Left forelimb (tissue), 1 donor: Measurements from ENCODE around the gene IKBIP.
"Not testable (repeated sequence)": the region's sequence is repeated elsewhere in the genome, so short reads cannot be mapped to it uniquely, and the experiment has no call there.

Experiments used
- DNase-seq: peaks from one replicate; pipeline ENCODE4 v3.0.0-alpha.2; 2018; ENCODE audit warnings: low spot score

IKBIP gene, protein sequence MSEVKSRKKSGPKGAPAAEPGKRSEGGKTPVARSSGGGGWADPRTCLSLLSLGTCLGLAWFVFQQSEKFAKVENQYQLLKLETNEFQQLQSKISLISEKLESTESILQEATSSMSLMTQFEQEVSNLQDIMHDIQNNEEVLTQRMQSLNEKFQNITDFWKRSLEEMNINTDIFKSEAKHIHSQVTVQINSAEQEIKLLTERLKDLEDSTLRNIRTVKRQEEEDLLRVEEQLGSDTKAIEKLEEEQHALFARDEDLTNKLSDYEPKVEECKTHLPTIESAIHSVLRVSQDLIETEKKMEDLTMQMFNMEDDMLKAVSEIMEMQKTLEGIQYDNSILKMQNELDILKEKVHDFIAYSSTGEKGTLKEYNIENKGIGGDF

DNA sequence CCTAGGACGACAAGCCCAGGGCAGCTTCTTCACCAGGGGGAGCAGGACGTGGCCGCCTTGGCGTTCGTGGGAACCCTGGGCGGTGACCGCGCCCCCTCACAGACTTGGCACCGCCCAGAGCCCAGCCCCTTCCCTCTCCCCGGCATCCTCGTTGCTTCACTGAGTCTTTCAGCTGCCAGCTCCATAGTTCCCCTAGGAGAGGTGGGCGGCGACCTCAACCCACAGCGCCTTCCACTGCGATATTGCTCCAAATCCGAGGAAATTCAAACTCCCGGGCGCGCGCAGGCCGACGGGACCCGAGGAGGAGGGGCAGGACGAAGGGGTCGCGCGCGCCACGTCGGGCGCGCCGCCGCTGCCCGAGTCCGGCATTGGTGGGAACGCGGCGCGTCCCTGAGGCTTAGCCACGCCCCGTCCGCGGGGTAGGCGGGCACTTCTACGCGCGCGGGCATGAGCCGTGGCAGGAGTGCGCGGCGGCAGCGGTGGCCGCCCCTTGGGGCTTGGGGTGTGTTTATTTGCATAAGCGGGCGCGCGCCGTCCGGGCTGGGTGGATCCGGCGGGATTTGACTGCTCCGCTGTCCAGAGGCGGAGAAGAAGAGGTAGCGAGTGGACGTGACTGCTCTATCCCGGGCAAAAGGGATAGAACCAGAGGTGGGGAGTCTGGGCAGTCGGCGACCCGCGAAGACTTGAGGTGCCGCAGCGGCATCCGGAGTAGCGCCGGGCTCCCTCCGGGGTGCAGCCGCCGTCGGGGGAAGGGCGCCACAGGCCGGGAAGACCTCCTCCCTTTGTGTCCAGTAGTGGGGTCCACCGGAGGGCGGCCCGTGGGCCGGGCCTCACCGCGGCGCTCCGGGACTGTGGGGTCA, at the start of gene IKBIP, which contains the start of gene APAF1:
IKBIP (minus strand) TSS at position 77 of the 860 bp plus-strand sequence. CDS start 87 bp downstream, outside the sequence.
APAF1 (plus strand) TSS at position 579 of the 860 bp plus-strand sequence. CDS start 3,070 bp downstream, outside the sequence.
- peak; percentile 98 for DNase-seq

DNA sequence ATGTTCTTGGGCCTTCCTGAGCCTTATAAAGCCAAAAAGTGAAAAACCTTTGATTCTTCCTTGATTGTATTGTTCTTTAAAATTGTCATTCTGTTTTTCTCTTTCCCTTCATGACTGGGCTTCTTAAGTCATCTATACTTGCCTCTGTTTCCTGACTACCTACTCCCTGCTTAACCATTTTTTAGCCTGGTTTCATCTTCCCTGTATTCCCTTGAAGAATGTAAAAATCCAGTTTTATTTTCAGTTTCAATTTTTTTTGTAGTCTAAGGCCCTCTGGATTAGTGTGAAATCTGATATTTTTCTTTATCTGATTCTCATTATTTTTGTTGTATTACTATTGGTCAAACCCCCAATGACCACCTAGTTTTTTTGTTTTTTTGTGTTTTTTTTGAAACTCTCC, 46.8 kb upstream of the IKBIP start:
- DNase-seq = no peak

DNA sequence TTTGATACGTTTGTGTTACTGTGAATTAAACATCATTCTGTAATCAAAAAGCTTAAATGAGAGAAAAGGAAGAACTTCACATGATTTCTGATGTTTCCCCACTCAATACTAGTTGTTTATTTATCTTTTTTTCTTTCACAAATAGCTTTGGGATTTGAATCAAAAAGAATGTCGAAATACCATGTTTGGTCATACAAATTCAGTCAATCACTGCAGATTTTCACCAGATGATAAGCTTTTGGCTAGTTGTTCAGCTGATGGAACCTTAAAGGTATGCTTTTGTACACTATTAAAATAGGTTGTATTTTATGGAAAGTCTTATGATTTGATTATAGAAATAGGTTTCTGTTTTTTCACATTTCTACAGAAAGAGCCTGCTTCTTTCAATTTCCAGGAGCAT, 42.0 kb upstream of the IKBIP start:
- DNase-seq = no peak

DNA sequence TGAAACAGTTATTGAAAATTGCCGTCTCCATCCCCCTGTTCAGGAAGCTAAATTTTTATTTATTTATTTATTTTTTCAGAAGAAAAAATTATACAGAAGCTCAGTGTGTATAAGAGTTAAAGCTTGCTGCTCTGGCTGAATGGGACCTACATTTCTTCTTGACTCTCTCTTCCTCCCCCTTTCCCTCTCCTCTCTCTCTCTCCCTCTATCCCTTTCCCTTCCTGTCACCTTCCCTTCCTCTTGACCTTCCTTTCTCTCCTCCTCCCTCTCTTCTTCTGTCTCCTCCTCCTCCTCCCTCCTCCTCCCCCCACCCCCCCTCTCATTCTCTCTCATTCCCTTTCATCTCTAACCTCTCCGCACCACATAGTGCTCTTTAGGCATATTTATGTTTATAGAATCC, 39.6 kb upstream of the IKBIP start:
- DNase-seq = no peak

DNA sequence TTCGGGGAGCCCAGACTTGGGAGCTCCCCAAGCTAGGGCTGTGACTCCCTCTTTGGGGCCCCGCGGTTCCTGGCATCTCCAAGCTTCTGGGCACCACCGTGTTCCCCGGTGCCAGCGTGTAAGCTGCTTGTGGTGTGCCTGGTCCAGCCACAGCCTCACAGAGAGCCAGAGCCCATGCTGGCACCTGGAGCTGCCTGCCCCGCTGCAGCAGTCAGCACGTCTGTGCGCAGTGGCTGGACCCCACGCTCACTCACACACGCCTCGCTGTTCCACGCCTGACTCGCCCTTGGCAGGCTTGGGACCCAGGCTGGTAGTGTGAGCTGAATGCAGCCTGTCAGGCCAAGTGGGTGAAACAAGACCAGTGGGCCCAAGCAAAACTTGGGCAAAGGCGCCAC, 35.0 kb upstream of the IKBIP start:
- DNase-seq = no peak

DNA sequence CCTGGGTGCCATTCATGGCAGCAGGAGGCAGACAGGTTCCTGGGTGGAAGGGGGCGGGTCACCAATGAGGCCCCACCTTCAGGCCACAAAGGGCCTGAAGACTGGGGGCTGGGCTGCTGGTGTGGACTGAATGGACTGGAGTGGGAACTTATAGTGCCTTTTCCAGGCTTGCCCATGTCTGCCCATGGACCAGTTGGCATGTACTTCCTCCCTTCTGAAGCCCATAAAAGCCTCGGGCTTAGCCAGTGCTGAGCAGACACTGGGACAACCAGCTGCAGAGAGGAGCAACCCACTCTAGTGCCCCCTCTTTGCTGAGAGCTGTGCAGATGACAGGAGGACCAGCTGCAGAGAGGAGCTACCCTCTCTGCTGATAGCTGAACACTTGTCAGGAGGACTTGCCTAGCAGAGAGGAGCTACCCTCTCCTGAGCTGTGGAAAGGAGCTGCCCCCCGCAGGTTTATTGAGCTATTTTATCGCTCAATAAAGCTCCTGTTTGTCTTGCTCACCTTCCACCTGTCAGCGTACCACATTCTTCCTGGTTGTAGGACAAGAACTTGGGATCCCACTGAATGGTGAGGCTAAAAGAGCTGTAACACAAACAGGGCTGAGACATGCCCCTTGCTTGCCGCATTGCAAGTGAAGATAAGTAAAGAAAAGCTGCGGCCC, 34.5 kb upstream of the IKBIP start:
- no peak for DNase-seq

DNA sequence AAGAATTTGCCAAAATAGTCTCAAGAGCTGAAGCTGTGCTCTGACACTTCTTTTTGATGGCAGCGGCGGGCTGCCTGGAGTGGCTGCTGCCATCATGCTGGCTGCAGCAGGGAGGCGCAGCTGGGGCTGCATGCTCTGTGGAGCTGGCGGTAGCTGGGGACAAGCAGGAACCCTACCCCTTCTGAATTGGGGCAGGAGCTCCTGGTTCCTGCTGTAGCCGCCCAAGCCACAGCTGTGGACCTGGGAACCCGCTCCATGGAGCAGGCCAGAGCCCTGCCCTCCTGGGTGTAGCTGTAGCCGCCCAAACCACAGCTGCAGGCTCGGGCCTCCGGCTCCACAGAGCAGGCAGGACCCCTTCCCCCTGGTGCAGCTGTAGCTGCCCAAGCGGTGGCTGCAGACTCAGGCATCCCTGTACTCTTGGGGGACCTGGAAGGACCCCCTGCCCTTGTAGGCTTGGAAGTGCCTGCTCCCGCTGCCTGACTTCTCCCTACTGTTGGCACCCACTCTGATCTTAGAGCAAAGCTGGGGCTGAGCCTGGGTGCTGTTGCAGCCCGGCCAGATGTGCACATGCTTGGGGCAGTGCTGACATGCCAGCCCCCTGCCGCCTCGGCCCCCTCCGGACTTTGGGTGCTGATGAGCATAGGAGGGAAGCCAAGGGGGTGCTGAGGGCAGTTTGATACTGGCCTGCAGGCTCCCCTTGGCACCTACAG, 33.8 kb upstream of the IKBIP start:
- DNase-seq = no peak

DNA sequence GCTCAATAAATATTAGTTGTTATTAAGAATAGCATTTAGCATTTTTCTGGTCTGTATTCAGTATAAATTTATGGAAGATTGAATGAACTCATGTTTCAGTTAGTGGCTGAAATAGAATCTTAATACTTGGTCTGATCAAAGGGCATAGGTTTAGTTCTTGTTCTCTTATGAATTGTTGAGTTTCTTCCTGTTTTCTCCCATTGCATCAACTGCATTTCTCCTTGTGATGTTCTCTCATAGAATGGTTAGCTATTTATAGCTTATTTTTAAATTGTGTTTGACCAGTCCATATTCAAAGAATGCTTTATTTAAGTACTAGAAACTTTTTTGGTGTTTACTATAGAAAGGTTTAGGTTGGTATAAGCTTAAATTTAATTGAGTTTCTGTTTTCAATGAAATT, 30.3 kb upstream of the IKBIP start:
- DNase-seq = no peak

DNA sequence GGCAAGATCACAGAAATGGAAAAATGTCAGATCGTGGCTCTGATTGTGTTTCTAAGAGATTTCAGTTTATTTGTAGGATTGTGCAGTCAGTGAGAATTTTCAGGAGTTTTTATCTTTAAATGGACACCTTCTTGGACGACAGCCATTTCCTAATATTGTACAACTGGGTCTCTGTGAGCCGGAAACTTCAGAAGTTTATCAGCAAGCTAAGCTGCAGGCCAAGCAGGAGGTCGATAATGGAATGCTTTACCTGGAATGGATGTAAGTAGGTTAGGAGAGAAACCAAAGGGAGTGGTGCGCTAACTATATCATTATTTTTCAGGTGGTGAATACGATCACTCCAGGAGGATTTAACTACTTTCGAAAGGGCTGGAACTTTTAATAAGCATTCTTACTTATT, 26.9 kb upstream of the IKBIP start:
- no peak for DNase-seq

DNA sequence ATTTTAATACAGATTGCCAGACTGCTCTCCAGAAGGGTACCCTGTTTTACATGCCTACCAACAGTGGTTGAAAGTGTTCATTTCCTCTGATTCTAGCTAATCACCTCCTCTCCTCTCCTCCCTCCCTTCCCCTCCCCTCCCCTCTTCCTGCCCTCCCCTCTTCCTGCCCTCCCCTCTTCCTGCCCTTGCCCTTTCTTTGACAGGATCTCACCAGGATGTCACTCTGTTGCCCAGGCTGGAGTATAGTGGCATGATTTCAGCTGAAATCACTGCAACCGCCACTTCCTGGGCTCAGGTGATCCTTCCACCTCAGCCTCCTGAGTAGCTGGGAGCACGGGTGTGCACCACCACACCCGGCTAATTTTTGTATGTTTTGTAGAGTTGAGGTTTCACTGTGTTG, 25.2 kb upstream of the IKBIP start:
- DNase-seq = no peak

DNA sequence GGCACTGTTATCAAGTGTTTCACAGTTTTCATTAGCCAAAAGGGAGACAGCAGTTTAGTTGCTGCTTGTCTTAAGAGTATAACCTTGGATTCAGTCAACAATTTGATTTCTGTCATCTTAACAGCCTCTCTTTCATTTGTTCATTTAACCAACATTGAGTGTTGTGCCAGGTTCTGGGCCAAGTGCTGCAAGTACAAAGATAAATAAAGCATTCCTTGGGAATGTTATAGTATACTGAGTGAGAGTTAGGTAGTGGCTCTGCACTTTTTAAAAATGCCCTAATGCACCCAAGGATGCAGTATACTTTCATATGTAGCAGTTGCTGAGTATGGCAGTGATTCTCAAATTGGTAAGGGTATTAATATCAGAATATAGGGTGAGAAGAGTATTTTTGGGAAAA, 15.9 kb upstream of the IKBIP start:
- DNase-seq = no peak

DNA sequence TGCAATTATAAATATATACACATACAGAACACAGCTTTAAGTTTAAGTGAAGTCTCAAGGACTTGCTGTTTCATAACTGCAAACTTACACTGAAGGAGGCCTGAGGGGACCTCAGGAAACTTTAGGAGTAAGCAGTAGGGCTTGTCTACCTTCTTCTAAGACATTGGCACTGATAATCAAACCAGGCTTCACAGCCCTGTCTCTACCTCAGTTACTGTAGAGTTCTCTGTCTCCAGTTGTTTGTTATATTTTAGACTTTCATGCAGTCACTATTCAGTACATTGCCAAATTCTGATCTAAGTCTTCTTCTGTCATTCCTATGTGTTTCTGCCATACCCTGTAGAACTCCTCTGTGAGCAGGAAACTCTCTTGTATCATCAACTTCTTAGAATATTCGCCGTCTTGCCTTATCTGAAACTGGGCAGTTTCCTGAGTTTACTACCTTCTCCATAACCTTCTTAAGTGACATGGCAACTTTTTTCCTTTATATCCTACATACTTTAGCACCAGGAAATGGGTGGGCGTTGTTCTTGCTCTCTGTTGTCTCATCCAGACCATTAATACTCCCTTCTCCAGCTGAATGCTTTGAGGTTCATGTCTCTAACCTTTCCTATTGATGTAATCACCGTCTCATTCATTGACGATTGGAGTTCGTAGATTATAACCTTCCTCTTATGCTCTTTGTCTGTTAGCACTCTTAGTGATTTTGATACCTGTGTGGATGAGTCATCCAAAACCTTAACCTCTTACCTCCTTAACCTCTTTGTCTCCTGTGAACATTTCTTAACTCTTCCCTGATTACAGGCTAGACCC, 11.9 kb upstream of the IKBIP start:
- DNase-seq = no peak

DNA sequence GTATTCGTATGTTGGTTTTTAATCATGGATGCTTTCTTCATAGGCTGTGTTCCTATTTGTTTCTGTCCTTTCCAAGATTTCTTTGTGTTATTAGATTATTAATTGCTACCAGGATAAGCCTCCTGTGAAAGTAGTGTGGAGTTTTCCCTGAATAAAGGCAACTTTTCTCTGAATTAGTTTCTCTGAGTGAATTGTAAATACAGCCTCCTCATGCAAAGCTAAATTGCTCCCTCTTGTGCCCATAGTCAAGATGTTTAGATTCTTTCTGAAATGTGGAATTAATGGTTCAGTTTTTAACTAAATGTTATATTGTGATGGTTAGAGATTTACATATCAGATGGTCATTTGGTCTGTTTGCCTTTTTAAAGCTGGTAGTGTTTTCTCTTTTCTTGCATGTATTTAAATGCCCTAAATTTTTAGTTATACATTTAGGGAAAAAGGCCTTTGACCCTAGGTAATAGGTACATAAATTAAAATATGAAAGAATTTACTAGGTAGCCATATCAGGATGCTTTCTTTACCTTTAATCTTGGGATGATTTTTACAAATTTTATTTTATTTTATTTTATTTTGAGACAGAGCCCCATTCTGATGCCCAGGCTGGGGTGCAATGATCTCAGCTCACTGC, 9.4 kb upstream of the IKBIP start:
- DNase-seq = no peak

DNA sequence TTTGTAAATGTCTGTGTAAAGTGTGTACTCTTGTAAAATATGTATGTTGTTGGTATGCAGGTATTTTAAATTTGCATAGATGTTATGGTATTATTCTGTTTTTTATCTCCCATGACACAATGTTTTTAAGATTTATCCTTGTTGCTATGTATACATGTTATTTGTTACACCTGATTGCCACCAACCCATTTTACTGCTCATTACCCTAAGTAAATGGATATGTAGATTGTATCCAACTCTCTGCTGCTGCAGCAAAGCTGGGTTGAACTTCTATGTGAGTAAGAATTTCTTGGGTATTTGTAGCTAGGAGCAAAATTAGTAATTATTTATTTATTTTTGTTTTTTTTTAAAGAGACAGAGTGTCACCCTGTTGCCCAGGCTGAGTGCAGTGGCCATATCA, 6.7 kb upstream of the IKBIP start:
- no peak for DNase-seq

DNA sequence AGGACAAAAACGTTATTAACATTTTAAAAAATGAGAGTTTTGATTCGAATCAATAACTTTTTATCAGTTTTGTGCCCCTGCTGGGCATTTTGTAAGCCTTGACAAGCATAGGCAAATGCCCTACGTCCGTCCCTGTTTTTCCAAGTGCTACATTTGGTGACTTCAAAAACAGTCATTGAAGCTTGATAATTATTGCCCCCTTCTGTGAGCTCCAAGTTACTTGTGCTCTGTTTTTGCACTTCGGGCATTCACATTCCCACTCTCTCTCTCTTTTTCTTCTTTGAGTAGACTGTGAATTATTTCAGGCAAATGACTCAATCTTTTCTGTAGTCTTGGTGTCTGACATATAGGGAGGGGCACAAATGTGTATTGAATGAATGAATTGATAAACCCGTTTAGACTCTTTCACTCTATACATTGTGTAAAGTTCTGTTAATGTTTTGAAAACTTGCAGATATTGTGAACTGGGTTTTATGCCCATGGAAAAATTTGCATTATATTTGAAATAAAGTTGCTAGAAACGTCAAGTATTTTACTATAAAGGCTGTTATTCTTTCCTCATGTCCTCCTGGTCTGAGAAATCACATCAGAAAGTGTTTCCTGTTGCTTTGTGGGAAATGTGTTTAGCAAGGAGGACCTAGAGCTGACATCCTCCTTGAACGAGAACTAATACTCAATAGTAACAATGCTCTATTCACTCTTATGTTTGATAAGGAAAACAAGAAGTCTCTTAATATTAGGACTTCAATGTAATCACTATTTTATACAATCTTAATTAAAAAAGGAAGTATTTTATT, 1.9 kb upstream of the IKBIP start:
- no peak for DNase-seq

DNA sequence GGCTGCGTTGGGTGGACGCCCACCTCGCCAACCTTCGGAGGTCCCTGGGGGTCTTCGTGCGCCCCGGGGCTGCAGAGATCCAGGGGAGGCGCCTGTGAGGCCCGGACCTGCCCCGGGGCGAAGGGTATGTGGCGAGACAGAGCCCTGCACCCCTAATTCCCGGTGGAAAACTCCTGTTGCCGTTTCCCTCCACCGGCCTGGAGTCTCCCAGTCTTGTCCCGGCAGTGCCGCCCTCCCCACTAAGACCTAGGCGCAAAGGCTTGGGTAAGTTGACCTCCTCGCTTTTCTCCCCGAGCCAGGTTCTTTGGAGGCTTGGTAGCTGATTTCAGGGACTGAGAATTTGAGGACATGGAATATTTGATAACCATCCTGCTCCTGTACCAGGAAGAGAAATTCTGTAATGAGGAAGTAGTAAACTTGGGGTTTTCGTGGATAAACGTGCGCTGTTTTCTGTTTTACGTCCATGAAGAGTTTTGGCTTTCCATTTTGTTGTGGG, 1.0 kb upstream of the IKBIP start:
- DNase-seq = no peak

DNA sequence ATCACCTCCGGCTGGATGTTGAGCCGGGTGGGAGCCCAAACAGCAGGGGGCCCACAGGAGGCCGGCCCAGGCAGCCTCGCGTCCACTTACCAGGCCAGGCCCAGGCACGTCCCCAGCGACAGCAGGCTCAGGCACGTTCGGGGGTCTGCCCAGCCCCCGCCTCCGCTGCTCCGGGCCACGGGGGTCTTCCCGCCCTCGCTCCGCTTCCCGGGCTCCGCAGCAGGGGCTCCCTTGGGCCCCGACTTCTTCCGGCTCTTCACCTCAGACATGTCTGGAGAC, 216 bp downstream of the IKBIP start:
- no peak for DNase-seq

DNA sequence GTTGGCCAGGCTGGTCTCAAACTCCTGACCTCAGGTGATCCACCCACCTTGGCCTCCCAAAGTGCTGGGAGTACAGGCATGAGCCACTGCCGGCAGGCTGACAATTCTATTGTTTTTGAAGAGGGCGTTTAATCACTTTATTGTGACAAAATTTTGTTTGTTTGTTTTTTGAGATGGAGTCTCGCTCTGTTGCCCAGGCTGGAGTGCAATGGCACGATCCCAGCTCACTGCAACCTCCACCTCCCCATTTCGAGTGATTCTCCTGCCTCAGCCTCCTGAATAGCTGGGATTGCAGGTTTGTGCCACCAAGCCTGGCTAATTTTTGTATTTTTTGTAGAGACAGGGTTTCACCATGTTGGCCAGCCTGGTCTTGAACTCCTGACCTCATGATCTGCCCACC, 1.8 kb downstream of the IKBIP start:
- DNase-seq = not testable (repeated sequence)

DNA sequence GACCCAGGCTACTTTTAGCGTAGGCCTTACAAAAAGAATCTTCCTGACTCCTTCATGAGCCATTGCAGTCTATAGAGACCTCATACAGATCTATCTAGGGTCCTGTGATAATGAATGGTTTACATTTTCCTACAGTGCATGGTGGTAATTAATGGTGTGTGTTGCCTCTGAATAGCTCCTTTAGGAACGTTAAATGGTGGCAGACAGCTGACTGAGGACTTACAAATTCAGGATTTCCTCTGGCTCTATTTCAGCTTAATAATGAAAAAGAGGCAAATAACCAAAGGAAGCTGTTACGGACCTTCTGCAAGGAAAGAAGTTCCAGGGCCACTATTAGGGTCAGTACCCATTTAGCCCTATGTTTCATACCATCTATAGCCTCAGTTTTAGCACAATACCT, 5.1 kb downstream of the IKBIP start:
- DNase-seq = no peak

DNA sequence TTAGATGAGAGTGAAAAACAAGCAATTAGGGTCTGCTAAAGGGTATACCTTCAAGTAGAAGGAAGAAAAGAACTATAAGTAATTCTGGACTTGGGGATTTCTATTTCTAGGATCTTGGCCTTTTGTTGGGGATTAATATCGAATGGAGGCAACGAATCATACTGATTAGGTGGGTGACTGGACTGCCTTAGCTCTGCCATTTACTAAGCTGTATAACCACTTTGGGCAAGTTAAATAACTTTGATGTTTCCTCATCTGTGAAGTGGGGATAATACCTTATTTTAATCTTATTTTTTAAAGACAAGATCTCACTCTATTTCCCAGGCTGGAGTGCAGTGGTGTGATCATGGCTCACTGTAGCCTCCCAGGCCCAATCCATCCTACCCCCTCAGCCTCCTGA, 6.6 kb downstream of the IKBIP start:
- DNase-seq = no peak
